NCI-H1048 (cell line): ENCODE data around the gene MAGEA12.
"Not testable (repeated sequence)": the region's sequence is repeated elsewhere in the genome, so short reads cannot be mapped to it uniquely, and the experiment has no call there.

Experiments used
- DNase-seq: peaks from one replicate; lab custom pipeline; 2025; lab: John Stamatoyannopoulos, UW

Gene MAGEA12

GRCh38 chrX:152761582-152761981 lies 28.0 kb downstream of the MAGEA12 start:
- not testable (repeated sequence) for DNase-seq

DNA sequence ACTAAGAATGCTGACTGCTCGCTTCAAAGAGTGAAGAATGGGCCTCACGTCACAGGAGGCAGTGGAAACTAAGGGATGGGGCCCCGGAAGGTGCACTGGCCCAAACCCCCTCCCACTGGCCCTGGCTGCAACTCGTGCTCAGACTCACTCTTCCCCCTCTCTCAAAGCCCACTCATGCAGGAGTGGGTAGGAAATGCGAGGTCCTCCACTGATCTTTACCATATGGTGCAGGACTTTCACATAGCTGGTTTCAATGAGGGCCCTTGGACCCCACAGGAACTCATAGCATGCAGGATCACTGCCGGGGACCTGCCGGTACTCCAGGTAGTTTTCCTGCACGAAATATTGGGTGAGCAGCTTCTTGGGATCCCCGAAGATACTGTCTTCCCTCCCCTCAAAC lies 33.0 kb downstream of the MAGEA12 start:
- not testable (repeated sequence) for DNase-seq

- DNase-seq = not testable (repeated sequence)
Observed at GRCh38 chrX:152769549-152770289, 36.2 kb downstream of the MAGEA12 start, which contains the start of gene MAGEA6. Gene MAGEA6, minus strand, starts transcription at chrX:152769689. Its CDS starts 2,039 bp downstream, at chrX:152767650.

GRCh38 chrX:152787062-152787461 lies 53.5 kb downstream of the MAGEA12 start:
- not testable (repeated sequence) for DNase-seq
